IPS-20b (cell line): ENCODE measurements around the gene S100A13.
"Not testable (repeated sequence)": the region's sequence is repeated elsewhere in the genome, so short reads cannot be mapped to it uniquely, and the experiment has no call there.

Experiments used
- H3K27ac ChIP-seq: one replicate; pipeline ENCODE4 v1.5.1; 2013; ENCODE audit warnings: low read length
- H3K27me3 ChIP-seq: 2 replicates; pipeline ENCODE4 v1.6.1; 2013; ENCODE audit warnings: mild to moderate bottlenecking, low read length, inconsistent platforms; ENCODE audit not compliant: insufficient read depth
- H3K36me3 ChIP-seq: 2 replicates; pipeline ENCODE4 v1.6.1; 2013; ENCODE audit warnings: low read depth, mild to moderate bottlenecking, inconsistent platforms, low read length, moderate library complexity; ENCODE audit not compliant: insufficient read depth
- H3K4me1 ChIP-seq: 2 replicates; pipeline ENCODE4 v1.6.1; 2013; ENCODE audit warnings: mild to moderate bottlenecking, control low read depth, inconsistent platforms, low read length, moderate library complexity; ENCODE audit not compliant: insufficient read depth
- H3K4me3 ChIP-seq: 2 replicates; pipeline ENCODE4 v1.5.1; 2013; ENCODE audit warnings: mild to moderate bottlenecking, low read length, inconsistent platforms
- H3K9ac ChIP-seq: 2 replicates; pipeline ENCODE4 v1.6.1; 2013; ENCODE audit warnings: low read depth, mild to moderate bottlenecking, inconsistent platforms, low read length, moderate library complexity
- H3K9me3 ChIP-seq: 2 replicates; pipeline ENCODE4 v1.6.1; 2013; ENCODE audit warnings: mild to moderate bottlenecking, low read depth, low read length, inconsistent platforms; ENCODE audit not compliant: insufficient read depth

S100A13 gene

GRCh38 chr1:153643816-153644215, 16.5 kb upstream of the S100A13 start:
- H3K27me3 ChIP-seq, result no peaks in the 10 kb centered on the region
- H3K4me1 ChIP-seq, result no peaks in the 10 kb centered on the region
- no peak overlapping the region for H3K4me3 ChIP-seq
- no peak overlapping the region for H3K9ac ChIP-seq
- peaks cover 80% of the 10 kb centered on the region for H3K36me3 ChIP-seq
- H3K9me3 ChIP-seq, result no peaks in the 10 kb centered on the region
- H3K27ac ChIP-seq, result no peak overlapping the region

GRCh38 chr1:153643100-153643499, 15.8 kb upstream of the S100A13 start:
- no peak overlapping the region for H3K4me3 ChIP-seq
- H3K9ac ChIP-seq, result no peak overlapping the region
- no peaks in the 10 kb centered on the region for H3K4me1 ChIP-seq
- H3K27ac ChIP-seq, result no peak overlapping the region
- H3K9me3 ChIP-seq, result no peaks in the 10 kb centered on the region
- no peaks in the 10 kb centered on the region for H3K27me3 ChIP-seq
- H3K36me3 ChIP-seq, result peaks cover 87% of the 10 kb centered on the region

DNA sequence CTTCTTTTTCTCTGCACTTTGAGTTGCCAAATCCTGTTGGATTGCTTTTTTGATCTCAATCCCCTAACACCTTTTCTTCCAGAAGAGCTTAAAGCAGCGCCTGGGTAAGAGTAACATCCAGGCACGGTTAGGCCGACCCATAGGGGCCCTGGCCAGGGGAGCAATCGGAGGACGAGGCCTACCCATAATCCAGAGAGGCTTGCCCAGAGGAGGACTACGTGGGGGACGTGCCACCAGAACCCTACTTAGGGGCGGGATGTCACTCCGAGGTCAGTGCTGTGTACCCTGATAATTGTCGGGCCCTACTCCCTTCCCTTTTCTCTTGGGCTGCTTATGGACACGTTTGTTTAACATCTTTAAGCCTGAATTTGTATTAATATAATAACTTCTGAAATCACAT, 14.9 kb upstream of the S100A13 start:
- Histone ChIP-seq H3K9me3 (no peaks in the 10 kb centered on the region), H3K4me1 (no peaks in the 10 kb centered on the region), H3K36me3 (peaks cover 97% of the 10 kb centered on the region), H3K9ac (no peak overlapping the region), H3K27me3 (no peaks in the 10 kb centered on the region), H3K4me3 (no peak overlapping the region), H3K27ac (no peak overlapping the region)

DNA sequence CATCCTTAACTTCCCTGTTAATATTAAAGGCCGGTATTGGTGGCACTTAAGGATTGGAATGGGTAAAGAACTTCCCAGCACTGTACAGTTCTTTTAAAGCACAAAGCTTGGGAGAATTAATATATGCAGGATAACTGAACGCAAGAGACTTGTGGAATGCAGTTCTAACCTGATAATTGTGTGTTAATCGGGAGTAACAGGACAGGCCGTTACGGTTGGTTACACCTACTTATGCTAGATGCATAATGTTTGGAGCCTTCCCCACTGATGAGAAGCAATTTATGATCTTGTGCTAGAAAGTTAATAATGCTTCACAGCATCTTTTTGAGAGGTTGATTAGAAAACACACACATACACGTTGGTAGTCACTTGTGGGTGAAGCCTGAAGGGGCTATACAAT, 13.6 kb upstream of the S100A13 start:
- no peaks in the 10 kb centered on the region for H3K27me3 ChIP-seq
- no peak overlapping the region for H3K9ac ChIP-seq
- H3K4me1 ChIP-seq, result no peaks in the 10 kb centered on the region
- H3K4me3 ChIP-seq, result no peak overlapping the region
- peaks cover 100% of the 10 kb centered on the region for H3K36me3 ChIP-seq
- H3K9me3 ChIP-seq, result no peaks in the 10 kb centered on the region
- H3K27ac ChIP-seq, result no peak overlapping the region

GRCh38 chr1:153640213-153640612, 12.9 kb upstream of the S100A13 start:
- H3K36me3 ChIP-seq, result peaks cover 97% of the 10 kb centered on the region
- H3K4me3 ChIP-seq, H3K27me3 ChIP-seq, H3K9ac ChIP-seq, H3K9me3 ChIP-seq, H3K27ac ChIP-seq, H3K4me1 ChIP-seq: not testable (repeated sequence)

DNA sequence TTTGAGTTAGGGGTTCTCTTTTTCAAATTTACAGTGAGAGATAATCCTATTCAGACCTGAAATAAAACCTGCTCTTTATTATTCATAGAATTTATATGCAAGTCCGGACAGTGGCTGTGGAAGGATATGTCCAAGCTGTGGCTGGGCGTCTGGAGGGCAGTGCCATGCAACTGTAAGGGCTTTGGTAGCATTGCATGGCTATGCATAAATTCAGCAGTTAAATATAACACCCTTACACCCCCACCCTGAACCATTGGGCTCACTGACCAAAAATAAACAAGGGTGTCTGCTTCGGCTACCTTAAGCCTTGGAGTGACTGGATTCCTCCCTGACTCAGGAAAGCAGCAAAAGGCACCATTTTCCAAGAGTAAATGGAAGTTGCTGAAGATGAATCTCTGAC, 12.0 kb upstream of the S100A13 start:
- Histone ChIP-seq H3K36me3 (peaks cover 88% of the 10 kb centered on the region), H3K27ac (no peak overlapping the region), H3K9me3 (no peaks in the 10 kb centered on the region), H3K9ac (no peak overlapping the region), H3K27me3 (no peaks in the 10 kb centered on the region), H3K4me3 (no peak overlapping the region), H3K4me1 (no peaks in the 10 kb centered on the region)

GRCh38 chr1:153638261-153638660, 11.0 kb upstream of the S100A13 start:
- no peaks in the 10 kb centered on the region for H3K27me3 ChIP-seq
- no peak overlapping the region for H3K27ac ChIP-seq
- H3K36me3 ChIP-seq, result peaks cover 77% of the 10 kb centered on the region
- no peak overlapping the region for H3K9ac ChIP-seq
- no peaks in the 10 kb centered on the region for H3K4me1 ChIP-seq
- H3K4me3 ChIP-seq, result no peak overlapping the region
- H3K9me3 ChIP-seq, result no peaks in the 10 kb centered on the region

- H3K4me1 ChIP-seq, result no peaks in the 10 kb centered on the region
- H3K36me3 ChIP-seq, result peaks cover 58% of the 10 kb centered on the region
- H3K9me3 ChIP-seq, result no peaks in the 10 kb centered on the region
- H3K9ac ChIP-seq, result peak overlapping the region; percentile 25; the same call in 1 of the 2 replicates
- H3K4me3 ChIP-seq, result no peak overlapping the region; the same call in 1 of the 2 replicates
- H3K27ac ChIP-seq, result no peak overlapping the region
- H3K27me3 ChIP-seq, result no peaks in the 10 kb centered on the region
These were observed 9.0 kb upstream of the S100A13 start for GRCh38 chr1:153636312-153636711.

DNA sequence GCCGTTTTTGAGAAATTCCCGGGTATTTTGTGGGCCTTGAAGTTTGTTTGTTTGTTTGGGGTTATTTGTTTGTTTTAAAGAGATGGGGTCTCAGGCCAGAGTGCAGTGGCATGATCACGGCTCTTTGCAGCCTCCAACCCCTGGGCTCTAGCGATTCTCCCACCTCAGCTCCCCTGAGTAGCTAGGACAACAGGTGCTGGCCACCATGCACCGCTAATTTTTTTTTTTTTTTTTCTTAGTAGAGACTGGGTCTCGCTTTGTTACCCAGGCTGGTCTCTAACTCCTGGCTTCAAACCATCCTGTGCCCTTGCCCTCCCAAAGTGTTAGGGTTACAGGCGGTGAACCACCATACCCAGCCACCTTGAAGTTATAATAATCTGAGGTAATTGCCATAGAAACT, 8.6 kb upstream of the S100A13 start:
- Histone ChIP-seq H3K36me3 (peaks cover 53% of the 10 kb centered on the region), H3K4me1 (no peaks in the 10 kb centered on the region), H3K4me3 (peak overlapping the region; percentile 93; the same call in 1 of the 2 replicates), H3K9ac (peak overlapping the region; percentile 25; the same call in 1 of the 2 replicates), H3K9me3 (no peaks in the 10 kb centered on the region), H3K27me3 (no peaks in the 10 kb centered on the region), H3K27ac (no peak overlapping the region)

DNA sequence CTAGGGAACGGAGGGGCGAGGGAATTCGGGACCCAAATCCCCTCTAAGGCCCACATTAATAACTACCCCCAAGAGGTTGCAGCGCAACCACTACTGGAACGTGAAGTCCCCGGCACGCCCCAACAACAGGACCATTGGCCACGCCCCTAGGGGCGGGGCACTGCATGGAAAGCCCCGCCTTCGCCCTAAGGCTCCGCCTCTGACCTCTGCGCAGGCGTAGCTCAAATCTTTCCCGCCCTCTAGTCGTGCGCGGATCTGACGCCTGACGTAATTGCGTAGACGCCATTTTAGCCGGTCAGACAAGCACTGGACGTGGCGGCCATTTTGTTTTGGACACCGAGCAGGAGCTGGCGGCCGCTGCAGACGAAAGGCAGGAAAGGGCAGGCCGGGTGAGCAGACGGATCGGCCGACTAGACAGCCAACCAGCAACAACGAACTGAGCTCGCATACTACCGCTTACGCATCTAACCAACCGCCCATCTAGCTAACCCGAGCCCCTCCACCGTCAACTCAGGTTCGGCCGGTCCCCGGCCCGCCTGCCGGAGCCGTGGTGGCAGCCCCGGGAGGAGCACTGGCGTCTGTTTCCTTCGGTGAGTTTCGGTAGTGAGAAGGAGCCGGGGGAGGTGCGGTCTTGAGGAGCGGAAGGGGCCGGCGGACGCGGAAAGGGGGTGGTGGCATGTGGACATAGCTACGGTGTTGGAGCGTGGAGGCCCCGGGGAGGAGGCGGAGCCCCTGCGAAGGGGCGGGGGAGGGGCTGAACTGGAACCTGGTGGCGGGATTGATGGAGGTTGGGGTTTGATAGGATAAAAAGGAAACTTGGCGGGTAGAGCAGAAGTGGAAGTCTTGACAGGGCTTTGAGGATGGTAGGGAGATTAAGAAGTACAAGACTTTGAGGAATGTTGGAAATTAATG, 6.7 kb upstream of the S100A13 start, which contains the start of gene CHTOP:
Gene CHTOP (plus strand): TSS at position 313 of the 912 bp plus-strand sequence. CDS start 2,523 bp downstream, outside the sequence.
- H3K9ac ChIP-seq, result peak within 1 kb of the TSS; percentile 100
- no peaks in the 10 kb centered on the region for H3K27me3 ChIP-seq
- H3K4me3 ChIP-seq, result peak within 1 kb of the TSS; percentile 93
- H3K9me3 ChIP-seq, result no peaks in the 10 kb centered on the region
- H3K36me3 ChIP-seq, result peaks cover 35% of the 10 kb centered on the region
- peak within 1 kb of the TSS; percentile 97 for H3K27ac ChIP-seq
- H3K4me1 ChIP-seq, result no peaks in the 10 kb centered on the region

DNA sequence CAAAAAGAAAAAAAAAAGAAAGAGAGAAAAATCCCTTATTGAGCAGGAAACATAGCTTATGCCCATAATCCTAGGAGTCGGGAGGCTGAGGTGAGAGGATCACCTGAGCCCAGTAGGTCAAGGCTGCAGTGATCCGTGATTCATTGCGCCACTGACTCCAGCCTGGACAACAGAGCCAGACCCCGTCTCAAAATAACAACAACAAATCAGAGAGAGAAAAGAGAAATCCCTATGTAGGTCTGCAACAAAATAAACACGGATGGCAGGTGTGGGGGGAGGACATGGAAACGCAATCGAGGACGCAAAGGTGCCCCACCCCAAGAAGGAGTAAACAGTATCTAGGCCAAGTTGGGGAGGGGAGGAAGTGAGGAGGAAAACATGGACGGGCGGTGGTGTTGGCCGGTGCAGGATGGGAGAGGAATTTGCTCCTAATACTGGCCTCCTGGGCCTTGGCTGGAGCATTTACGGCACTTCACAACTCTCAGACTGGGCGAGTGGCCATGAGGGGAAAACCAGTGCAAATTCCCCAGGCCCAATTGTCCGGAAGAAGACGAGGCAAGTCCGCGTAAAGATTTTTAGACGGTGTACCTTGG, 6.0 kb upstream of the S100A13 start:
- H3K27me3 ChIP-seq, result no peaks in the 10 kb centered on the region
- peaks cover 27% of the 10 kb centered on the region for H3K36me3 ChIP-seq
- H3K9ac ChIP-seq, result peak overlapping the region; percentile 60; the same call in 1 of the 2 replicates
- H3K27ac ChIP-seq, result no peak overlapping the region
- peak overlapping the region; percentile 93; the same call in 1 of the 2 replicates for H3K4me3 ChIP-seq
- H3K4me1 ChIP-seq, result no peaks in the 10 kb centered on the region
- no peaks in the 10 kb centered on the region for H3K9me3 ChIP-seq
